Panc1 (cell line): ENCODE measurements around the gene MACROD2. TPM values are rescaled to one million over a fixed set of nuclear protein-coding genes. Genes with fewer than 3 reads are reported as not detected.

Source experiments
- ATAC-seq: fragments of 200-7000 bp; cut with Tn5 transposase; 2 replicates; pipeline ENCODE4 v1.9.1; 2020; ENCODE audit warnings: mild to moderate bottlenecking, moderate library complexity
- BruUV-seq: library from RNA; stranded (reverse); fragments of 400-500 nt; replicated peaks from 2 replicates; lab custom pipeline; 2021; lab: Mats Ljungman, UMichigan
- CTCF ChIA-PET: fragments of 300-600 bp; sonication (Branson Sonifier 250); formaldehyde crosslinking; loops from one replicate; lab custom pipeline; 2022; ENCODE audit warnings: antibody characterized with exemption; lab: Charles Lee
- POLR2A ChIA-PET: fragments of 300-600 bp; sonication (Branson Sonifier 250); formaldehyde crosslinking; loops from one replicate; lab custom pipeline; 2022; ENCODE audit warnings: antibody characterized with exemption; lab: Charles Lee
- DNase-seq: peaks from one replicate; pipeline ENCODE4 v3.0.0-alpha.2; 2010; ENCODE audit warnings: low read depth, low spot score
- H3K27ac ChIP-seq: 2 replicates; pipeline ENCODE4 v1.5.1; 2011; ENCODE audit warnings: mild to moderate bottlenecking, low read length, inconsistent platforms
- H3K27me3 ChIP-seq: fragments of 200-500 bp; sonication (Bioruptor generic); 2 replicates; pipeline ENCODE4 v1.6.0; 2014; ENCODE audit warnings: low read length, inconsistent platforms; ENCODE audit not compliant: control insufficient read depth, insufficient read depth
- H3K36me3 ChIP-seq: fragments of 200-500 bp; sonication (Bioruptor generic); 2 replicates; pipeline ENCODE4 v1.5.1; 2014; ENCODE audit warnings: inconsistent platforms, mild to moderate bottlenecking, low read length, moderate library complexity; ENCODE audit not compliant: control insufficient read depth, insufficient read depth
- H3K4me1 ChIP-seq: 2 replicates; pipeline ENCODE4 v1.5.1; 2011; ENCODE audit warnings: inconsistent platforms, mild to moderate bottlenecking, low read length, moderate library complexity; ENCODE audit not compliant: control insufficient read depth, insufficient read depth
- H3K4me3 ChIP-seq, 2 experiments: 2 replicates each; pipeline ENCODE4 v1.5.1; 2011 to 2012; ENCODE audit warnings: low read depth in 2 of 2, low read length in 2 of 2, mild to moderate bottlenecking in 2 of 2, inconsistent platforms in 1 of 2, moderate library complexity in 1 of 2
- H3K9me3 ChIP-seq: fragments of 200-500 bp; sonication (Bioruptor generic); 2 replicates; pipeline ENCODE4 v1.5.1; 2014; ENCODE audit warnings: low read depth, mild to moderate bottlenecking, inconsistent platforms, low read length, moderate library complexity; ENCODE audit not compliant: control insufficient read depth, insufficient read depth
- POLR2AphosphoS5 ChIP-seq: IDR thresholded peaks from 2 replicates; pipeline ENCODE4 v1.6.1; 2012; ENCODE audit warnings: mild to moderate bottlenecking, low read depth, low read length, moderate library complexity
- SIN3A ChIP-seq: IDR thresholded peaks from 2 replicates; pipeline ENCODE4 v1.6.1; 2012; ENCODE audit warnings: low read depth, mild to moderate bottlenecking, low read length, moderate library complexity, borderline replicate concordance; ENCODE audit not compliant: insufficient read depth
- TCF7L2 ChIP-seq: IDR thresholded peaks from 2 replicates; pipeline ENCODE4 v1.6.1; 2011; ENCODE audit warnings: mild to moderate bottlenecking, low read depth, low read length, inconsistent platforms
- in situ Hi-C: cut with HindIII; loops from 2 replicates; pipeline ENCODE4 v1.10.0; 2016; ENCODE audit warnings: low sequenced_read_pairs, low pct_unique_long_range_greater_than_20kb
- intact Hi-C: fragments of 100-400 bp; cut with micrococcal nuclease; formaldehyde crosslinking; loops from one replicate; pipeline ENCODE4 v1.10.0; 2022; ENCODE audit not compliant: unreplicated experiment
- total RNA-seq: library from RNA; stranded (reverse); gene quantifications from one replicate; pipeline ENCODE4 v1.2.1, GENCODE V29; 2021; ENCODE audit not compliant: unreplicated experiment
- TF ChIP-seq, protein P1 (sequence below), 2 experiments: IDR thresholded peaks; 2 replicates each; pipeline ENCODE4 v1.6.1; 2011 to 2012; ENCODE audit warnings: low read depth in 2 of 2, control low read depth in 1 of 2, low read length in 1 of 2, mild to moderate bottlenecking in 1 of 2, moderate library complexity in 1 of 2; ENCODE audit not compliant: insufficient read depth in 1 of 2
- TF ChIP-seq, protein P2 (sequence below): fragments of 450-650 bp; IDR thresholded peaks from 2 replicates; pipeline ENCODE4 v1.5.1; 2017; ENCODE audit warnings: mild to moderate bottlenecking

MACROD2 gene
- total RNA-seq, 1 experiment from 2014 or later: 1.2 TPM

DNA sequence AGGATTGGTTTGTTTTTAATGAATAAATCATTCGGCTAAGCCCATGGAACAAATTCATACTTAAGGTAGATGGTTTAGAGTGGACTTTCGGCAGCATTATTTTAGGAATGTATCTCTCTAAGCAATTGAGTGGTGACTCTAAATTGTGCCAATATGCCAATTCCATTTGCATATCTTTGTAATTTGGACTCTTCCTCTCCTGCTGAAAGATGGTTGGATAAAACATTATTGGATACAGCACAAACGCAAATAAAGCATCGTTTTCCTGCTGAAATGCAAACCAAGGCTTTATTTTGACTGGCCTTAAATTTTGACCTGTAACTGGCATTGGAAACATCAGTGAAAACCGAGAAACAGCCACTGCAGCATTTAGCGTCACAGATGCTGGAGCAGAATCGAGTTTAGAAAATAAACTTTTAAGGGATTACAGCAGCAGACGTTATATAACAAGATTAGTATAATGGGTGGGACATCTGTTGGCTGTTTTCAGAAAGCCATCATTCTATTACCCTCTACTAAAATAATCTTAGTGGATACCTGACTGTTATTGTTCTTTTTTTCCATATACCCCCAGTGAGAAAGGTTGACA is 1852.0 kb downstream of the MACROD2 start:
- Histone ChIP-seq H3K4me1 (no peaks in the 10 kb centered on the region), H3K27ac (no peak overlapping the region), H3K4me3 (no peak overlapping the region), H3K9me3 (no peaks in the 10 kb centered on the region), H3K36me3 (no peaks in the 10 kb centered on the region), H3K27me3 (no peaks in the 10 kb centered on the region)
- ATAC-seq (no peak), DNase-seq (no peak)
- no TSS peak for BruUV-seq
- intact Hi-C loops (no loop called here), in situ Hi-C loops (no loop called here)
- POLR2A ChIA-PET: no interaction called here
- CTCF ChIA-PET: no interaction called here
- TF ChIP-seq SIN3A (no peak), TCF7L2 (no peak), POLR2AphosphoS5 (no peak)
- TF ChIP-seq, protein P1, sequence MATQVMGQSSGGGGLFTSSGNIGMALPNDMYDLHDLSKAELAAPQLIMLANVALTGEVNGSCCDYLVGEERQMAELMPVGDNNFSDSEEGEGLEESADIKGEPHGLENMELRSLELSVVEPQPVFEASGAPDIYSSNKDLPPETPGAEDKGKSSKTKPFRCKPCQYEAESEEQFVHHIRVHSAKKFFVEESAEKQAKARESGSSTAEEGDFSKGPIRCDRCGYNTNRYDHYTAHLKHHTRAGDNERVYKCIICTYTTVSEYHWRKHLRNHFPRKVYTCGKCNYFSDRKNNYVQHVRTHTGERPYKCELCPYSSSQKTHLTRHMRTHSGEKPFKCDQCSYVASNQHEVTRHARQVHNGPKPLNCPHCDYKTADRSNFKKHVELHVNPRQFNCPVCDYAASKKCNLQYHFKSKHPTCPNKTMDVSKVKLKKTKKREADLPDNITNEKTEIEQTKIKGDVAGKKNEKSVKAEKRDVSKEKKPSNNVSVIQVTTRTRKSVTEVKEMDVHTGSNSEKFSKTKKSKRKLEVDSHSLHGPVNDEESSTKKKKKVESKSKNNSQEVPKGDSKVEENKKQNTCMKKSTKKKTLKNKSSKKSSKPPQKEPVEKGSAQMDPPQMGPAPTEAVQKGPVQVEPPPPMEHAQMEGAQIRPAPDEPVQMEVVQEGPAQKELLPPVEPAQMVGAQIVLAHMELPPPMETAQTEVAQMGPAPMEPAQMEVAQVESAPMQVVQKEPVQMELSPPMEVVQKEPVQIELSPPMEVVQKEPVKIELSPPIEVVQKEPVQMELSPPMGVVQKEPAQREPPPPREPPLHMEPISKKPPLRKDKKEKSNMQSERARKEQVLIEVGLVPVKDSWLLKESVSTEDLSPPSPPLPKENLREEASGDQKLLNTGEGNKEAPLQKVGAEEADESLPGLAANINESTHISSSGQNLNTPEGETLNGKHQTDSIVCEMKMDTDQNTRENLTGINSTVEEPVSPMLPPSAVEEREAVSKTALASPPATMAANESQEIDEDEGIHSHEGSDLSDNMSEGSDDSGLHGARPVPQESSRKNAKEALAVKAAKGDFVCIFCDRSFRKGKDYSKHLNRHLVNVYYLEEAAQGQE (IDR thresholded peaks at IDR 0.05; ENCODE audit: insufficient read depth in 1 of 2, low read depth in 2 of 2, low read length in 1 of 2): no peak
- TF ChIP-seq, protein P2, sequence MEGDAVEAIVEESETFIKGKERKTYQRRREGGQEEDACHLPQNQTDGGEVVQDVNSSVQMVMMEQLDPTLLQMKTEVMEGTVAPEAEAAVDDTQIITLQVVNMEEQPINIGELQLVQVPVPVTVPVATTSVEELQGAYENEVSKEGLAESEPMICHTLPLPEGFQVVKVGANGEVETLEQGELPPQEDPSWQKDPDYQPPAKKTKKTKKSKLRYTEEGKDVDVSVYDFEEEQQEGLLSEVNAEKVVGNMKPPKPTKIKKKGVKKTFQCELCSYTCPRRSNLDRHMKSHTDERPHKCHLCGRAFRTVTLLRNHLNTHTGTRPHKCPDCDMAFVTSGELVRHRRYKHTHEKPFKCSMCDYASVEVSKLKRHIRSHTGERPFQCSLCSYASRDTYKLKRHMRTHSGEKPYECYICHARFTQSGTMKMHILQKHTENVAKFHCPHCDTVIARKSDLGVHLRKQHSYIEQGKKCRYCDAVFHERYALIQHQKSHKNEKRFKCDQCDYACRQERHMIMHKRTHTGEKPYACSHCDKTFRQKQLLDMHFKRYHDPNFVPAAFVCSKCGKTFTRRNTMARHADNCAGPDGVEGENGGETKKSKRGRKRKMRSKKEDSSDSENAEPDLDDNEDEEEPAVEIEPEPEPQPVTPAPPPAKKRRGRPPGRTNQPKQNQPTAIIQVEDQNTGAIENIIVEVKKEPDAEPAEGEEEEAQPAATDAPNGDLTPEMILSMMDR: no peak

DNA sequence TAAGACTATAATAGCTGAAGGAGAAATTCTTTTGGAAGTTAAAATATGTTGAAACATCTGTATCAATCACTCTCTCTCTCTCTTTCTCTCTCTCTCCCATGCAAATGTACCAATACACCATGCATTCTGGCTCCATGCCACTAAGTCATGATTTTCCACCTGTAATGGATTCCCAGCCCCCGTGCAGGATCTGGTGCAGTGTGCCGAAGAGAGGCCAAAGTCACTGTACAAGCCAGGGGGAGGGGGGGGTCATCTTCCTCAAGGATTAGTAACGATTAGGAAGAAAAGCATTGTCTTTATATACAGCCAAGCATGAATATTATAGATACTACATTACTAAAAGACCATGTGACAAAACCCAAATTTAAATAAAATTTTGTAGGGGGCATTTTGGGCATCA is 1852.8 kb downstream of the MACROD2 start:
- ChIA-PET POLR2A (no interaction called here), CTCF (no interaction called here)
- in situ Hi-C loops (no loop called here), intact Hi-C loops (no loop called here)
- ATAC-seq (no peak), DNase-seq (no peak)
- H3K9me3 ChIP-seq: no peaks in the 10 kb centered on the region
- H3K27ac ChIP-seq: no peak overlapping the region
- no peaks in the 10 kb centered on the region for H3K27me3 ChIP-seq
- no peaks in the 10 kb centered on the region for H3K36me3 ChIP-seq
- H3K4me3 ChIP-seq: no peak overlapping the region
- TF ChIP-seq, protein P2: no peak
- TF ChIP-seq SIN3A (no peak), POLR2AphosphoS5 (no peak)
- TF ChIP-seq, protein P1 (IDR thresholded peaks at IDR 0.05; ENCODE audit: insufficient read depth in 1 of 2, low read depth in 2 of 2, low read length in 1 of 2): no peak
- no TSS peak for BruUV-seq
- H3K4me1 ChIP-seq: no peaks in the 10 kb centered on the region
